Stimulated activated naive CD8-positive, alpha-beta T cell treated with anti-CD3 and anti-CD28 coated beads, Interleukin-15, amount 100 ng/mL, for 72 hours (primary cell): ENCODE data around the gene RHBDL3.
"Not testable (repeated sequence)": the region's sequence is repeated elsewhere in the genome, so short reads cannot be mapped to it uniquely, and the experiment has no call there.

Source experiments
- ATAC-seq: fragments of 150-1000 bp; cut with Tn5 transposase; 2 replicates; pipeline ENCODE4 v1.10.0; 2021; ENCODE audit warnings: mild to moderate bottlenecking, moderate library complexity
- DNase-seq, 2 donors: peaks; one replicate each; pipeline ENCODE4 v3.0.0; 2021 to 2022
- H3K27ac Mint-ChIP-seq, 2 donors: one replicate each; pipeline ENCODE4 v1.8.0; 2022; ENCODE audit warnings: mild to moderate bottlenecking in 2 of 2, mixed read lengths in 2 of 2, moderate library complexity in 2 of 2
- H3K27me3 Mint-ChIP-seq: one replicate; pipeline ENCODE4 v1.8.0; 2022; ENCODE audit warnings: mixed read lengths
- H3K4me1 Mint-ChIP-seq: one replicate; pipeline ENCODE4 v1.8.0; 2022; ENCODE audit warnings: mild to moderate bottlenecking, mixed read lengths
- H3K4me3 Mint-ChIP-seq, 2 donors: one replicate each; pipeline ENCODE4 v1.8.0; 2022; ENCODE audit warnings: mild to moderate bottlenecking in 2 of 2, mixed read lengths in 2 of 2, moderate library complexity in 1 of 2
- H3K9me3 Mint-ChIP-seq, 2 donors: one replicate each; pipeline ENCODE4 v1.8.0; 2022; ENCODE audit warnings: mixed read lengths in 2 of 2

RHBDL3 gene

DNA sequence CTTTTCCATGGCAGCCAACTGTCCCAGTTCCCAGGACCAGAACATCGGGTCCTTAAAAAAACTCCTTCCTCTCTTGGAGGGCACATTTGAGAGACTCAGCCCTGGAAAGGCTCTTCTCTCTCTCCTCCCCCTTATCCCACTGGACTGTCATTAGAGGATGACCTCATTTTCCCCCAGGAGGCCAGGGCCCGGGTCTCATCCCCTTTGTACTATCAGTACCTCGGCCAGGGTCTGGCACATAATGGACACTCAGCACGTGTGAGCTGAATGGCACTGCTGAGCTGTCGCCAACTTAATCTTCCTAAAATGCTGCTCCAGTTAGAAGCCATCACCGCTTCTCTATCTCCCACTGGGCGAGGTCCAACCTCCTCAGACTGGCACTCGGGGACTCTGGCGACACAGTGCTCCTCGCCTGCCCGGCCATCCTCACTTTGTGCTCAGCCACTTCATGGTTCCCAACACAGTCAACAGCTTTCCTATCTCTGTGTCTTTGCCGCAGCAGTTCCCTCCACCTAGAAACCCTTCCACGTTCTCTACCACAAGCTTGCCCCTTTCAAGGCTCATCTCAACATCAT lies 3.6 kb upstream of the RHBDL3 start:
- ATAC-seq: no peak
- H3K27ac Mint-ChIP-seq: no peak overlapping the region
- peaks cover 16% of the 10 kb centered on the region for H3K4me1 Mint-ChIP-seq
- H3K27me3 Mint-ChIP-seq: peaks cover 86% of the 10 kb centered on the region
- H3K4me3 Mint-ChIP-seq: no peak overlapping the region
- DNase-seq: no peak
- H3K9me3 Mint-ChIP-seq: no peaks in the 10 kb centered on the region

GRCh38 chr17:32263515-32263914 lies 2.1 kb upstream of the RHBDL3 start:
- H3K4me3 Mint-ChIP-seq, ATAC-seq, H3K9me3 Mint-ChIP-seq, H3K27ac Mint-ChIP-seq, DNase-seq: not testable (repeated sequence)
- Mint-ChIP-seq H3K4me1 (peaks cover 29% of the 10 kb centered on the region), H3K27me3 (peaks cover 89% of the 10 kb centered on the region)

- peaks cover 89% of the 10 kb centered on the region for H3K27me3 Mint-ChIP-seq
- H3K4me3 Mint-ChIP-seq: no peak overlapping the region
- ATAC-seq (no peak), DNase-seq (no peak)
- H3K9me3 Mint-ChIP-seq: no peaks in the 10 kb centered on the region
- H3K4me1 Mint-ChIP-seq: peaks cover 29% of the 10 kb centered on the region
- no peak overlapping the region for H3K27ac Mint-ChIP-seq
Measured at GRCh38 chr17:32264140-32264799, 1.4 kb upstream of the RHBDL3 start.

GRCh38 chr17:32264823-32265191 lies 825 bp upstream of the RHBDL3 start:
- Mint-ChIP-seq H3K4me3 (no peak overlapping the region), H3K27me3 (peaks cover 89% of the 10 kb centered on the region), H3K4me1 (peaks cover 29% of the 10 kb centered on the region)

GRCh38 chr17:32266051-32266388 lies 388 bp downstream of the RHBDL3 start:
- Mint-ChIP-seq H3K27ac (no peak overlapping the region), H3K4me3 (no peak overlapping the region), H3K4me1 (peaks cover 29% of the 10 kb centered on the region), H3K9me3 (no peaks in the 10 kb centered on the region), H3K27me3 (peaks cover 90% of the 10 kb centered on the region)
- DNase-seq: no peak
- ATAC-seq: peak; percentile 26

More at GRCh38 chr17:32264823-32265191, 825 bp upstream of the RHBDL3 start:
- no peak for ATAC-seq
- DNase-seq: no peak
- Mint-ChIP-seq H3K9me3 (no peaks in the 10 kb centered on the region), H3K27ac (no peak overlapping the region)

DNA sequence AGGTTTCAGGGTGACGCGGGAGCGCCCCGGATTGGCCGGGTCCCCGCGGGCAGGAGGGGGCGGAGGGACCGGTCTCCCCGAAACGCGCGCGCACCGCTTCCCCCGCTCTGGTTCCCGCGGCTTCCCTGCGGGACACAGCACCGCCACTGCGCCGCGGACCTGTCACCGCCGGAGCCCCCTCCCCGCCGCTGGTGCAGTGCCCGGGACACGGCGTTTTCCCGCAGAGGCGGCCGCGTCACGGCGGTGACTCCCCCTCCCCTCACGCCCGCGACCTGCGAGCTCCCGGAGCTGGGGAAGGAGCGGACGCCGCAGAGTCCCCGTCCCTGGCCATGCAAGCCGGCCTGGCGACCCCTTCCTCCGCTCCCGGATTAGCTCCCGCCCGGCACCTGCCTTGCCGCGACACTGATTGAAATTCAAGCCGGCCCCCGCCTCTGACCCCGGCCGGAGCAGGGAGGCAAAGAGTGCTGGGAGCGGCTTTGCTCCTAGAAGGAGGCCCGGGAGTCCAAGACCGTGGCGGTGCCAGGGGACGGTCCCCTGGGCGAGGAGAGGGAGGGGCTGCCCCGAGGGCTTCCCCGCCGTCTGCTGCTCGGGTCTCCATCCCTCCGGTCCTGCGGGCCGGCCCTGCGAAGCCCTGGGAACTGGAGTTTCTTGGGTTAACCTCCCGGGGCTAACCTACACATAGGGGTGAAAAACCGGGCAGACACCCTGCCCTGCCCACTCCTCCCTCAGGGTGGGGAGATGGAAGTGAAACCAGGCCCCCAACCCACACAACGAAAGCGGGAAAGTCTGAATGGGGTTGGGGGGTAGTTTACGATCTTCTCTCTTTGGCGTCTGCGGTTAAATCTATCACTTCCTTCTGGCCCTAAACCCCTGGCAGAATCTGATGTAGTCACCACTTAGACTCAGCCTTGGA lies 1.0 kb downstream of the RHBDL3 start:
- Mint-ChIP-seq H3K27me3 (peaks cover 90% of the 10 kb centered on the region), H3K4me3 (peak overlapping the region; percentile 75 to 82), H3K9me3 (no peaks in the 10 kb centered on the region), H3K27ac (no peak overlapping the region), H3K4me1 (peaks cover 29% of the 10 kb centered on the region)
- DNase-seq (peak in 1 of 2 donors; percentile 33), ATAC-seq (peak; percentile 52)

- no peak for DNase-seq
- Mint-ChIP-seq H3K4me1 (peaks cover 29% of the 10 kb centered on the region), H3K27ac (no peak overlapping the region), H3K27me3 (peaks cover 90% of the 10 kb centered on the region), H3K9me3 (no peaks in the 10 kb centered on the region), H3K4me3 (peak overlapping the region; percentile 51 to 57)
- ATAC-seq: no peak
Measured at GRCh38 chr17:32267690-32268205, 2.1 kb downstream of the RHBDL3 start.

GRCh38 chr17:32268734-32269288 lies 3.2 kb downstream of the RHBDL3 start:
- no peak for ATAC-seq
- Mint-ChIP-seq H3K27me3 (peaks cover 85% of the 10 kb centered on the region), H3K4me3 (no peak overlapping the region)

GRCh38 chr17:32269377-32269776 lies 3.7 kb downstream of the RHBDL3 start:
- Mint-ChIP-seq H3K4me3 (no peak overlapping the region), H3K27me3 (peaks cover 85% of the 10 kb centered on the region), H3K4me1 (peaks cover 27% of the 10 kb centered on the region), H3K9me3 (no peaks in the 10 kb centered on the region), H3K27ac (no peak overlapping the region)
- DNase-seq (no peak), ATAC-seq (no peak)

More at GRCh38 chr17:32268734-32269288, 3.2 kb downstream of the RHBDL3 start:
- no peak for DNase-seq
- H3K27ac Mint-ChIP-seq: no peak overlapping the region
- H3K9me3 Mint-ChIP-seq: no peaks in the 10 kb centered on the region
- H3K4me1 Mint-ChIP-seq: peaks cover 29% of the 10 kb centered on the region

GRCh38 chr17:32271844-32272243 lies 6.2 kb downstream of the RHBDL3 start:
- H3K27ac Mint-ChIP-seq: no peak overlapping the region
- peaks cover 81% of the 10 kb centered on the region for H3K27me3 Mint-ChIP-seq
- peaks cover 14% of the 10 kb centered on the region for H3K4me1 Mint-ChIP-seq
- no peaks in the 10 kb centered on the region for H3K9me3 Mint-ChIP-seq
- DNase-seq (no peak), ATAC-seq (no peak)
- H3K4me3 Mint-ChIP-seq: no peak overlapping the region

GRCh38 chr17:32274101-32274500 lies 8.5 kb downstream of the RHBDL3 start:
- no peak for DNase-seq
- Mint-ChIP-seq H3K9me3 (no peaks in the 10 kb centered on the region), H3K4me3 (no peak overlapping the region), H3K27ac (no peak overlapping the region), H3K27me3 (peaks cover 67% of the 10 kb centered on the region), H3K4me1 (no peaks in the 10 kb centered on the region)
- no peak for ATAC-seq

- no peak overlapping the region for H3K4me3 Mint-ChIP-seq
- ATAC-seq (no peak), DNase-seq (no peak)
- no peaks in the 10 kb centered on the region for H3K4me1 Mint-ChIP-seq
- H3K27me3 Mint-ChIP-seq: peaks cover 61% of the 10 kb centered on the region
- no peaks in the 10 kb centered on the region for H3K9me3 Mint-ChIP-seq
- no peak overlapping the region for H3K27ac Mint-ChIP-seq
Measured at GRCh38 chr17:32274643-32275042, 9.0 kb downstream of the RHBDL3 start.

DNA sequence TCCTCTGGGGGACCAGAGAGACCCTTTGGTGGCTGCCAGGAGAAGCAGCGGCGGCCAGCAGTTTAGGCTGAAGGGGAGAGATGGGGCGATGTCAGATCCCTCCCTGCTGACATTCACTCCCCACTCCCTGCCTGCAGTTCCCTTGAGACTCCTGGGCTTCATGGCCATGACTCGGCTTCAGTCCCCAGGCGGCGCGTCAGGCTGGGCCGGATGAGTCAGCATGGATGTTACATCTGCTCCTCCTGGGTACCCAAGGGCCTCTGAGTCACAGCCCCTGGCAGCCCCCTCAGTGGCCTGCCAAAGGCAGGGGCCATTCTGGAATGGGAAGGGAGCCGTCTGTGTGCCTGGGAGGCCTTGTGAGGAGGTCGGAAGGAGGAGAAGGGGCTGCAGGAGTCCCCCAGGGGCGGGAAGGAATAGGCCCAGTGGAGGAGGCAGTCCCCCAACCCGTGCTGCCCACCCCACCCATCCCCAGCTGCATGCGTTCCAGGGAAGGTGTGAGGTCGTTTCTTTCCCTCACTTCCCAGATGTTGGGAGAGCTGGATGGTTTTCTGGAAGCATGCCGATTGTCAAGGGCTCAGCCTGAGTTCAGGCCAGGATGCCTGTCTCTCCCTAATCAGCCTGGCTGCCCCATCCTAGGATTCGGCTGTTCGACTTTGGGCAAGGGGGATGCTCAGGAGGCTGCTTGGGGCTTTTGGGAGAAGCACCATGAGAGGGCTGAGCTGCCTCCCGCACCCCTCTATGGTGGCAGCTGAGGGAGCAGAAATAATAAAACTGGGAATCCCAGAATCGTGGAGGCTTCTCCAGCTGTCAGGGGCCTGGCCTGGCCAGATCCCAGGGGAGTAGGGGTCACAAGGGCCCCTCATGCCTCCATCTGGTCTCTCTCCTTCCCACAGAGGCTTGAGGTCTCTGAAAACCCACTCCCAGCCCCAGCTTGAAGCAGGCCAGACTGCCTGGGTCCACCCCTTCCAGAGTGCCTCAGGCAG lies 9.7 kb downstream of the RHBDL3 start:
- no peak for DNase-seq
- peaks cover 54% of the 10 kb centered on the region for H3K27me3 Mint-ChIP-seq
- no peaks in the 10 kb centered on the region for H3K4me1 Mint-ChIP-seq
- H3K9me3 Mint-ChIP-seq: no peaks in the 10 kb centered on the region
- ATAC-seq: no peak
- H3K27ac Mint-ChIP-seq: no peak overlapping the region
- H3K4me3 Mint-ChIP-seq: no peak overlapping the region

GRCh38 chr17:32276171-32276601 lies 10.6 kb downstream of the RHBDL3 start:
- no peaks in the 10 kb centered on the region for H3K9me3 Mint-ChIP-seq
- H3K4me3 Mint-ChIP-seq: no peak overlapping the region
- no peak for ATAC-seq
- no peak overlapping the region for H3K27ac Mint-ChIP-seq
- DNase-seq: no peak
- H3K4me1 Mint-ChIP-seq: no peaks in the 10 kb centered on the region
- peaks cover 46% of the 10 kb centered on the region for H3K27me3 Mint-ChIP-seq

DNA sequence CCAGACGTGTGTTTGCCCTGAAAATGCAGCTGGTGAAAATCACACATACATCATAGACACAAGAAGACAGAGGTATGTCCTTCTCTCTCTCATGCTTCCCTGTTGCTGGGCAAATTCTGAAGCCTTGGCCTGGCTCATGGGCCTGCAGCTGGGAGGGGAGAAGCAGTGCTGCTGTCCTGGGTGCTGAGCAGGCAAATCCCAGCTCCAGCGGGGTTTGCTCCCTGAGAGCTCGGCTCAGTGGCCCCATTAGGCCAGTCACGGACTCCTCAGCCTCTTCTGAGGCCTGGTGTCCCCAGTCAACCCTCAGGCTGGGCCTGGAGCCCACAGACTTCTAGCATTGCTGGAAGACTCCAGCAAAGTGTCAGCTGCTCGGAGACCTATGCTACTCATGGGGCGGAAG lies 11.7 kb downstream of the RHBDL3 start:
- no peak for DNase-seq
- ATAC-seq: no peak
- H3K27me3 Mint-ChIP-seq: peaks cover 35% of the 10 kb centered on the region
- no peaks in the 10 kb centered on the region for H3K4me1 Mint-ChIP-seq
- H3K9me3 Mint-ChIP-seq: no peaks in the 10 kb centered on the region
- H3K4me3 Mint-ChIP-seq: no peak overlapping the region
- H3K27ac Mint-ChIP-seq: no peak overlapping the region
